Esophagus squamous epithelium (tissue), 4 donors: Measurements from ENCODE around the gene CNTD1.

Source experiments
- POLR2A ChIP-seq, 4 donors: fragments of 450-650 bp; IDR thresholded peaks; one replicate each; pipeline ENCODE4 v1.6.1; 2017; ENCODE audit warnings: antibody characterized with exemption in 4 of 4, mild to moderate bottlenecking in 4 of 4, moderate library complexity in 3 of 4
- TF ChIP-seq, protein P1 (sequence below), 6 experiments: fragments of 450-650 bp in 4 of 6; fragments of 200-600 bp in 2 of 6; sonication (generic) in 2 of 6; IDR thresholded peaks; one replicate each; pipeline ENCODE4 v1.5.1; 2016 to 2019; ENCODE audit warnings: antibody characterized with exemption in 6 of 6, mild to moderate bottlenecking in 4 of 6, moderate library complexity in 4 of 6

DNA sequence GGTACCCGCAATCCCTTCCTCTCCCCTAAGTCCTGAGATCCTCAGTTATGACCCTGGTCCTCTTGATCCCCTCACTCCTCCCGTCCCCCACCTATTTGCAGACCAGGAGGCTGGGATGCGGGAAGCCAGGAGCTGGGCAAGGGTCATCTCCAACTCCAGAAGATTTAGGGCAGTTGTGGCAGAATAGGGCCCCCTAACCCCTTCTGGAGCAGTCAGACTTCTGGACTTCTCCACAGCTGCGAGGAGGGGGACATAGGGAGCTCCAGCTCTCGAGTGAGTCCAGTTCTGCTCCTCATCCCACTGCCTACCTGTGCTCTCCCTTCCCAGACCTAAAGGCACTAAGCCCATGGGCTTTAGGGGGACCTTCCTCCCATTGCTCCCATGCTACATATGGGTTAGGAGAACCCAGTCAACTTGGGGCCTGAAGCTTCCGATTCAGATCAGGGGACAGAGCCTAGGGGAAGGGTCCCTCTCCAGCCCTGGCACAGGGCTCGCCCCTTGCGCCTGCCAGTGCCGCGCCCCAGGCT lies 17.0 kb upstream of the CNTD1 start:
- TF ChIP-seq, protein P1, sequence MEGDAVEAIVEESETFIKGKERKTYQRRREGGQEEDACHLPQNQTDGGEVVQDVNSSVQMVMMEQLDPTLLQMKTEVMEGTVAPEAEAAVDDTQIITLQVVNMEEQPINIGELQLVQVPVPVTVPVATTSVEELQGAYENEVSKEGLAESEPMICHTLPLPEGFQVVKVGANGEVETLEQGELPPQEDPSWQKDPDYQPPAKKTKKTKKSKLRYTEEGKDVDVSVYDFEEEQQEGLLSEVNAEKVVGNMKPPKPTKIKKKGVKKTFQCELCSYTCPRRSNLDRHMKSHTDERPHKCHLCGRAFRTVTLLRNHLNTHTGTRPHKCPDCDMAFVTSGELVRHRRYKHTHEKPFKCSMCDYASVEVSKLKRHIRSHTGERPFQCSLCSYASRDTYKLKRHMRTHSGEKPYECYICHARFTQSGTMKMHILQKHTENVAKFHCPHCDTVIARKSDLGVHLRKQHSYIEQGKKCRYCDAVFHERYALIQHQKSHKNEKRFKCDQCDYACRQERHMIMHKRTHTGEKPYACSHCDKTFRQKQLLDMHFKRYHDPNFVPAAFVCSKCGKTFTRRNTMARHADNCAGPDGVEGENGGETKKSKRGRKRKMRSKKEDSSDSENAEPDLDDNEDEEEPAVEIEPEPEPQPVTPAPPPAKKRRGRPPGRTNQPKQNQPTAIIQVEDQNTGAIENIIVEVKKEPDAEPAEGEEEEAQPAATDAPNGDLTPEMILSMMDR (IDR thresholded peaks at IDR 0.05) = no peak
- no peak for TF ChIP-seq POLR2A (IDR thresholded peaks at IDR 0.05)
